Smooth muscle cell (in vitro differentiated cells): Measurements from ENCODE around the gene ST8SIA1. TPM values are rescaled to one million over a fixed set of nuclear protein-coding genes. Genes with fewer than 3 reads are reported as not detected.
A peak's percentile ranks its signal among the peaks of the same experiment; 100 is the strongest.

Experiments used
- DNase-seq: peaks from one replicate; lab custom pipeline; 2025; ENCODE audit not compliant: unreplicated experiment; lab: John Stamatoyannopoulos, UW
- H2AFZ ChIP-seq: fragments of 200-600 bp; sonication (generic); 2 replicates; pipeline ENCODE4 v1.6.0; 2016; ENCODE audit warnings: antibody characterized with exemption, low read depth, mild to moderate bottlenecking
- H3F3A ChIP-seq: fragments of 200-600 bp; sonication (generic); 2 replicates; pipeline ENCODE4 v1.6.0; 2017; ENCODE audit warnings: antibody characterized with exemption, low read depth
- H3K27ac ChIP-seq: fragments of 200-600 bp; sonication (generic); 2 replicates; pipeline ENCODE4 v1.5.1; 2016; ENCODE audit warnings: low read depth, mild to moderate bottlenecking
- H3K27me3 ChIP-seq: fragments of 200-600 bp; sonication (generic); 2 replicates; pipeline ENCODE4 v1.6.1; 2016; ENCODE audit warnings: low read depth, mild to moderate bottlenecking
- H3K36me3 ChIP-seq: fragments of 200-600 bp; sonication (generic); 2 replicates; pipeline ENCODE4 v1.5.1; 2016; ENCODE audit warnings: low read depth
- H3K4me1 ChIP-seq: fragments of 200-600 bp; sonication (generic); 2 replicates; pipeline ENCODE4 v1.5.1; 2016; ENCODE audit warnings: low read depth
- H3K4me2 ChIP-seq: fragments of 200-600 bp; sonication (generic); 2 replicates; pipeline ENCODE4 v1.6.0; 2016; ENCODE audit warnings: mild to moderate bottlenecking
- H3K4me3 ChIP-seq: fragments of 200-600 bp; sonication (generic); 2 replicates; pipeline ENCODE4 v1.5.1; 2016; ENCODE audit warnings: mild to moderate bottlenecking
- H3K79me2 ChIP-seq: fragments of 200-600 bp; sonication (generic); 2 replicates; pipeline ENCODE4 v1.6.0; 2016; ENCODE audit warnings: low read depth, mild to moderate bottlenecking
- H3K9ac ChIP-seq: fragments of 200-600 bp; sonication (generic); 2 replicates; pipeline ENCODE4 v1.6.0; 2016; ENCODE audit warnings: low read depth
- H3K9me3 ChIP-seq: fragments of 200-600 bp; sonication (generic); replicated peaks from 2 replicates; pipeline ENCODE4 v1.5.1; 2016; ENCODE audit warnings: low read depth
- H4K20me1 ChIP-seq: fragments of 200-600 bp; sonication (generic); 2 replicates; pipeline ENCODE4 v1.6.0; 2016; ENCODE audit warnings: low read depth
- WGBS: methylation state at CpG from one replicate; pipeline ENCODE4 v1.1.7; 2016; ENCODE audit warnings: low lambda C conversion rate; 5-methylcytosine and 5-hydroxymethylcytosine counted together
- polyA plus RNA-seq: library from polyadenylated mRNA; unstranded; fragments of >200 nt; fragmentation: Nextera tagmentation; extraction: Ambion mirVana; gene quantifications from 2 replicates; pipeline ENCODE4 v1.2.1, GENCODE V29; 2016
- total RNA-seq: library from RNA; depleted of rRNA; stranded (reverse); fragments of >200 nt; gene quantifications from 2 replicates; pipeline ENCODE4 v1.2.3, GENCODE V29; 2014
- TF ChIP-seq, protein P1 (sequence below): fragments of 200-600 bp; sonication (generic); IDR thresholded peaks from 2 replicates; pipeline ENCODE4 v1.5.1; 2017; ENCODE audit warnings: borderline replicate concordance, mild to moderate bottlenecking, antibody characterized with exemption; ENCODE audit not compliant: insufficient read depth, poor library complexity, severe bottlenecking

Gene ST8SIA1
- total and polyA plus RNA-seq, 2 experiments from 2014 or later: 3.7 to 5.3 TPM

DNA sequence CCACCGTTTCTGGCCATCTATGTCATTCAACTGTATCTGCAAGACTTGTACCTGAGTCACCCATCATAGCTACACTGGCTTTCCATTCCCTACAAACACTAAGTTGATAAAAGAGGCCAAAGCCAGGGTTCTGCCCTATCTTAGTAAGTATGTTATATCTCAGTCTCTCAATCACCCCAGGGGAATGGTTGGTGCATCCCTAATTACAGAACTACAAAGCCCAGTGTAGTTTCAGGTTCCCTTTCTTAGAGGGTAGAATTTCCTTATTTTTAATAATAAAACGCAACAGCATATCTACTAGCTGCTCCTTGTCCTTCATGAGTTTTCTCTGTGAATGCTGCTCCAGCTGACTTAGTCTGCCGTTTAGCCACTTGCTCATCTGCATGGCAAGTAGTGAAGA is 57.6 kb downstream of the ST8SIA1 start:
- Histone ChIP-seq H3K4me1 (no peaks in the 10 kb centered on the region), H3K4me2 (peak overlapping the region; percentile 14), H3F3A (peaks cover 4% of the 10 kb centered on the region), H4K20me1 (no peaks in the 10 kb centered on the region), H3K79me2 (no peaks in the 10 kb centered on the region), H3K27ac (no peak overlapping the region), H2AFZ (no peak overlapping the region), H3K4me3 (no peak overlapping the region), H3K9ac (no peak overlapping the region), H3K9me3 (no peaks in the 10 kb centered on the region), H3K27me3 (no peaks in the 10 kb centered on the region), H3K36me3 (no peaks in the 10 kb centered on the region)
- no peak for DNase-seq
- TF ChIP-seq, protein P1, sequence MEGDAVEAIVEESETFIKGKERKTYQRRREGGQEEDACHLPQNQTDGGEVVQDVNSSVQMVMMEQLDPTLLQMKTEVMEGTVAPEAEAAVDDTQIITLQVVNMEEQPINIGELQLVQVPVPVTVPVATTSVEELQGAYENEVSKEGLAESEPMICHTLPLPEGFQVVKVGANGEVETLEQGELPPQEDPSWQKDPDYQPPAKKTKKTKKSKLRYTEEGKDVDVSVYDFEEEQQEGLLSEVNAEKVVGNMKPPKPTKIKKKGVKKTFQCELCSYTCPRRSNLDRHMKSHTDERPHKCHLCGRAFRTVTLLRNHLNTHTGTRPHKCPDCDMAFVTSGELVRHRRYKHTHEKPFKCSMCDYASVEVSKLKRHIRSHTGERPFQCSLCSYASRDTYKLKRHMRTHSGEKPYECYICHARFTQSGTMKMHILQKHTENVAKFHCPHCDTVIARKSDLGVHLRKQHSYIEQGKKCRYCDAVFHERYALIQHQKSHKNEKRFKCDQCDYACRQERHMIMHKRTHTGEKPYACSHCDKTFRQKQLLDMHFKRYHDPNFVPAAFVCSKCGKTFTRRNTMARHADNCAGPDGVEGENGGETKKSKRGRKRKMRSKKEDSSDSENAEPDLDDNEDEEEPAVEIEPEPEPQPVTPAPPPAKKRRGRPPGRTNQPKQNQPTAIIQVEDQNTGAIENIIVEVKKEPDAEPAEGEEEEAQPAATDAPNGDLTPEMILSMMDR: no peak
- WGBS: 83% methylated on average over 3 of the region's 3 CpGs

DNA sequence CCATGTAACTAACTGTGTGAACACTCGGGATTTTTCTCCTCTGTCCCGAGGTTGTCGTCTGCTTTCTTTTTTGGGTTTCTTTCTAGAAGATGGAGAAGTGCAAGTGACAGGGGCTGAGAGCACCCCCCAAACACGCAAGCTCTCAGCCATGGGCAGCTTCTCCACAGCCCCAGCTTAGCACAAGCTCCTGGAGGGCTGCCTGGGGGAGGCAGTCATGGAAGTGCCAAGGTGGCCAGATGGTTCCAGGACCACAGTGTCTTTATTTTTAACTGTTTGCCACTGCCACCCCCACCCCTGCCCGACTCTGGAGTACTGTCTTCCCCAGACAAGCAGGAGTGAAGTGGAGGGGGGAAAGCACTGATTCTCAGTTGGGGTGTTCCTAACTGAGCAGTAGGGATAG is 58.2 kb downstream of the ST8SIA1 start:
- no peaks in the 10 kb centered on the region for H3K9me3 ChIP-seq
- no peaks in the 10 kb centered on the region for H3K27me3 ChIP-seq
- no peaks in the 10 kb centered on the region for H3K36me3 ChIP-seq
- no peak overlapping the region for H3K4me3 ChIP-seq
- H3K27ac ChIP-seq: peak overlapping the region; percentile 86
- H3K4me2 ChIP-seq: peak overlapping the region; percentile 14
- TF ChIP-seq, protein P1: no peak
- H3K79me2 ChIP-seq: no peaks in the 10 kb centered on the region
- H2AFZ ChIP-seq: no peak overlapping the region
- no peak for DNase-seq
- 81% methylated on average over 5 of the region's 5 CpGs for WGBS
- H4K20me1 ChIP-seq: no peaks in the 10 kb centered on the region
- peak overlapping the region; percentile 24 for H3K9ac ChIP-seq
- H3K4me1 ChIP-seq: no peaks in the 10 kb centered on the region
- H3F3A ChIP-seq: peaks cover 4% of the 10 kb centered on the region

DNA sequence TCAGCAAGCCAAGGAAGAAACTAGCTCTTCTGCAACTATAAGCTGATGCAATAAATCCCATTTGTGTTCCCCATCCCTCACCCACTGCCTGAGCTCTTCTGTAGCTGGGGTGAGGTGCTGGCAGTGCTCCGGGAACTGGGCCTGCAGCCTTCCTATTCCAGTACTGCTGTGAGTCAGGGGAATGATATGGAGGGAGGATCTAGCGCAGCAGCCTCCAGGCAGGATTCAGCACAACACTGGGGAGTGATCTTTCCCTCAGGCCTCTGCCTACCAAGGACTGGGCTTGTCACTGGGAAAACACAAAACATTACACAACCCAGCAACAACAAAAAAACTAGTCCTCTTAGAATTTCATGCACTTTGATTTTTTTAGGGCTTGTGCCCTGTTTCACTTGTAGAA is 58.7 kb downstream of the ST8SIA1 start:
- Histone ChIP-seq H4K20me1 (no peaks in the 10 kb centered on the region), H3K4me3 (no peak overlapping the region), H3K4me2 (peak overlapping the region; percentile 14), H3F3A (peaks cover 4% of the 10 kb centered on the region), H3K9me3 (no peaks in the 10 kb centered on the region), H3K27ac (peak overlapping the region; percentile 86), H3K79me2 (no peaks in the 10 kb centered on the region), H3K4me1 (no peaks in the 10 kb centered on the region), H3K36me3 (no peaks in the 10 kb centered on the region), H2AFZ (no peak overlapping the region), H3K27me3 (no peaks in the 10 kb centered on the region), H3K9ac (peak overlapping the region; percentile 24)
- peak; percentile 26 for DNase-seq
- WGBS: 0% methylated on average over 2 of the region's 2 CpGs
- TF ChIP-seq, protein P1: no peak

DNA sequence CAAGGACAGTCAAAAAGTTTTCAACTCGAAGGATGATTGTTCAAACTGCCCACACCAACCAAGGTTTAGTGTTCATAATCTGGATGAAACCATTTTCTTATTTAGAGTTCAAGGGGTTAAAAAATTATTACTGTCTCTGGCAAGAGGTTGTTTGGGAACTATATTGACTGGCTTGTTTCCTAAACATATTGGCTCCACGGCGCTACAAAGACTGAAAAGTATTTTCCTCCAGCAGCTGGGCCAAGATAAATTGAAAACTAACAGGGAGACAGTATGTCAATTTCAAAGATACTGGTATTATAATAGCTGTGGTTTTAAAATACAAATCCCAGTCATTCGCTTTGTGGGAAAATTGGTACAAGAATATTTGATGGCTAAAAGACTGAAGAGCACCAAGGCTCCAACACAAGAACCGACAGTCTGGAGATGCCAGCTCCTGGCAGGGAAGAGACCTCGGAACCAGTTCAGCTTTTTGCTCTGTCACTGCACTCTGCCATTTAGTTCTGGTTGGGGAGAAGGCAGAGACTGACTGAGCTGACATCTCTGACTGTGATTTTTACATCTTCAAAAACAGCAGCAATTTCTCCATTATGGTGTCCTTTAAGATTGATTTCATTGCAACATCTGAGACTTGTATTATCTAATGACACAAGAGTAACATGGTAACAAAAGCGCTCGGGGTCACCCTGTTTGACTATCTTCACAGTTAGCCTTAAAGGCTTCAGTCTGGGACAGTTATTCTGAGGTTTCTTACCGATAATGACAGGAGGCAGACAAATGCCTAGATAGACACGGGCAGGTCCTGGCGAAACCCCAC is 62.0 kb downstream of the ST8SIA1 start:
- Histone ChIP-seq H3K79me2 (no peaks in the 10 kb centered on the region), H3K27ac (no peak overlapping the region), H3K36me3 (no peaks in the 10 kb centered on the region), H3K4me2 (no peak overlapping the region), H3K4me1 (no peaks in the 10 kb centered on the region), H3K4me3 (no peak overlapping the region), H3K9ac (no peak overlapping the region), H3K9me3 (no peaks in the 10 kb centered on the region), H2AFZ (no peak overlapping the region), H3K27me3 (no peaks in the 10 kb centered on the region), H4K20me1 (no peaks in the 10 kb centered on the region), H3F3A (peaks cover 4% of the 10 kb centered on the region)
- DNase-seq: no peak
- TF ChIP-seq, protein P1: no peak
- WGBS: 83% methylated on average over 11 of the region's 11 CpGs
